Chondrocyte (in vitro differentiated cells): ENCODE results near the gene FBL. TPM values are rescaled to one million over a fixed set of nuclear protein-coding genes. Genes with fewer than 3 reads are reported as not detected.

Experiments
- DNase-seq: peaks from one replicate; pipeline ENCODE4 v3.0.0; 2021; ENCODE audit warnings: mixed read lengths, low spot score
- H3K27ac Mint-ChIP-seq: one replicate; pipeline ENCODE4 v1.8.0; 2021; ENCODE audit warnings: mild to moderate bottlenecking, moderate library complexity, mixed read lengths; ENCODE audit not compliant: unreplicated experiment
- H3K27me3 Mint-ChIP-seq: 2 replicates; pipeline ENCODE4 v1.8.0; 2021; ENCODE audit warnings: low read depth, mixed read lengths
- H3K36me3 Mint-ChIP-seq: 2 replicates; pipeline ENCODE4 v1.8.0; 2021; ENCODE audit warnings: low read depth, mixed read lengths
- H3K4me1 Mint-ChIP-seq: 2 replicates; pipeline ENCODE4 v1.8.0; 2021; ENCODE audit warnings: low read depth, mild to moderate bottlenecking, mixed read lengths
- H3K4me3 Mint-ChIP-seq: one replicate; pipeline ENCODE4 v1.8.0; 2021; ENCODE audit warnings: mild to moderate bottlenecking, moderate library complexity, mixed read lengths; ENCODE audit not compliant: unreplicated experiment
- H3K9me3 Mint-ChIP-seq: 2 replicates; pipeline ENCODE4 v1.8.0; 2021; ENCODE audit warnings: low read depth, mixed read lengths
- total RNA-seq: library from RNA; stranded (reverse); gene quantifications from 3 replicates; pipeline ENCODE4 v1.2.1, GENCODE V29; 2021
- TF ChIP-seq, protein P1 (sequence below): fragments of 200-600 bp; sonication (generic); IDR thresholded peaks from 2 replicates; pipeline ENCODE4 v1.5.0; 2021; ENCODE audit warnings: antibody characterized with exemption, mild to moderate bottlenecking, moderate library complexity

FBL gene
- total RNA-seq, 1 donor from 2014 or later = 104 TPM

DNA sequence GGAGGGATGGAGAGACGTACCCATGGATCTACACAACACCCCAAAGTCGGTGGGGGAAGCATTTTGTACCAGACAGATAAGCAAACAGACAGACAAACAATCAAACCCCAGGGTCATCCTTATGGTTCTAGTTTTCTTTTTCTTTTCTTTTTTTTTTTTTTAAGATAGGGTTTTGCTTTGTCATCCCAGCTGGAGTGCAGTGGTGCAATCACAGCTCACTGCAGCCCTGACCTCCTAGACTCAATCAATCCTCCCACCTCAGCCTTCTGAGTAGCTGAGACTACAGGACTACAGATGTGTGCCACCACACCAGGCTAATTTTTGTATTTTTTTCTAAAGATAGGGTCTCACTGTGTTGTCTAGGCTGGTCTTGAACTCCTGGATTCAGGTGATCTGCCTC, 17.9 kb upstream of the FBL start:
- Mint-ChIP-seq H3K27me3 (peaks cover 12% of the 10 kb centered on the region), H3K27ac (no peak overlapping the region), H3K36me3 (no peaks in the 10 kb centered on the region), H3K4me3 (no peak overlapping the region), H3K4me1 (no peaks in the 10 kb centered on the region), H3K9me3 (no peaks in the 10 kb centered on the region)
- TF ChIP-seq, protein P1, sequence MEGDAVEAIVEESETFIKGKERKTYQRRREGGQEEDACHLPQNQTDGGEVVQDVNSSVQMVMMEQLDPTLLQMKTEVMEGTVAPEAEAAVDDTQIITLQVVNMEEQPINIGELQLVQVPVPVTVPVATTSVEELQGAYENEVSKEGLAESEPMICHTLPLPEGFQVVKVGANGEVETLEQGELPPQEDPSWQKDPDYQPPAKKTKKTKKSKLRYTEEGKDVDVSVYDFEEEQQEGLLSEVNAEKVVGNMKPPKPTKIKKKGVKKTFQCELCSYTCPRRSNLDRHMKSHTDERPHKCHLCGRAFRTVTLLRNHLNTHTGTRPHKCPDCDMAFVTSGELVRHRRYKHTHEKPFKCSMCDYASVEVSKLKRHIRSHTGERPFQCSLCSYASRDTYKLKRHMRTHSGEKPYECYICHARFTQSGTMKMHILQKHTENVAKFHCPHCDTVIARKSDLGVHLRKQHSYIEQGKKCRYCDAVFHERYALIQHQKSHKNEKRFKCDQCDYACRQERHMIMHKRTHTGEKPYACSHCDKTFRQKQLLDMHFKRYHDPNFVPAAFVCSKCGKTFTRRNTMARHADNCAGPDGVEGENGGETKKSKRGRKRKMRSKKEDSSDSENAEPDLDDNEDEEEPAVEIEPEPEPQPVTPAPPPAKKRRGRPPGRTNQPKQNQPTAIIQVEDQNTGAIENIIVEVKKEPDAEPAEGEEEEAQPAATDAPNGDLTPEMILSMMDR = no peak
- no peak for DNase-seq

DNA sequence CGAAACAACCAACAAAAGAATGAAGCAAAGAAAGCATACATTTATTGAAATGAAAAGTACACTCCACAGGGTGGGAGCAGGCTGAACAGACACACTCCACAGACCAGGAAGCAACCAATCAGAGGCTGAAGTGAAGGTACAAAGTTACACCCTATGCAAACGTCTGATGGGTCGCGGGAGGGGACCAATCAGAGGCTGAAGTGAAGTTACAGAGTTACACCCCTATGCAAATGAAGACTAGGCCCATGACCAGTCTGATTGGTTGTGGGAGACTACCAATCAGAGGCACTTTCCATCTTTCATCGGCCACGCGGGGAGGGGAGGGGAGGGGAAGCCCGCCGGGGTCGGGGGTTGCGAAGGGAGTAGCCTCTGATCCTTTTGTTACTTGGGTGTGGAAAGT, 12.4 kb upstream of the FBL start:
- Mint-ChIP-seq H3K4me1 (no peaks in the 10 kb centered on the region), H3K27me3 (peaks cover 21% of the 10 kb centered on the region), H3K36me3 (no peaks in the 10 kb centered on the region), H3K27ac (no peak overlapping the region), H3K9me3 (peaks cover 4% of the 10 kb centered on the region), H3K4me3 (peak overlapping the region; percentile 60)
- no peak for DNase-seq
- TF ChIP-seq, protein P1 = no peak

DNA sequence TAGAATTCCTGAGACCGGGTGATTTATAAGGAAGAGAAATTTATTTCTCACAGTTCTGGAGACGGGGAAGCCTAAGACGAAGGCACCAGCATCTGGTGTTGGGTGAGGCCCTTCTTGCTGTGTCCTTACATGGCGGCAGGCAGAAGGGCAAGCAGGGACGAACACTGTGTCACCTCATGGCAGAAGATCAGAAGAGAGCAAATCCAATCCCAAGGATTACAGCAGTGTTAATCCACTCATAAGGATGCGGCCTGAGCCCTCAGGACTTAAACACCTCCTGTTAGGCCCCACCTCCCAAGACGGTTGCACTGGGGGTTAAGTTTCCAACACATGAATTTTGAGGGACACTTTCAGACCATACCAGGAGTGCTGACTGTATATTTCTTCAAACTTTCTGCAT, 6.7 kb upstream of the FBL start:
- no peak for DNase-seq
- TF ChIP-seq, protein P1 = no peak
- H3K27me3 Mint-ChIP-seq = peaks cover 8% of the 10 kb centered on the region
- H3K4me3 Mint-ChIP-seq = no peak overlapping the region
- no peak overlapping the region for H3K27ac Mint-ChIP-seq
- H3K4me1 Mint-ChIP-seq = no peaks in the 10 kb centered on the region
- peaks cover 3% of the 10 kb centered on the region for H3K36me3 Mint-ChIP-seq
- H3K9me3 Mint-ChIP-seq = no peaks in the 10 kb centered on the region

DNA sequence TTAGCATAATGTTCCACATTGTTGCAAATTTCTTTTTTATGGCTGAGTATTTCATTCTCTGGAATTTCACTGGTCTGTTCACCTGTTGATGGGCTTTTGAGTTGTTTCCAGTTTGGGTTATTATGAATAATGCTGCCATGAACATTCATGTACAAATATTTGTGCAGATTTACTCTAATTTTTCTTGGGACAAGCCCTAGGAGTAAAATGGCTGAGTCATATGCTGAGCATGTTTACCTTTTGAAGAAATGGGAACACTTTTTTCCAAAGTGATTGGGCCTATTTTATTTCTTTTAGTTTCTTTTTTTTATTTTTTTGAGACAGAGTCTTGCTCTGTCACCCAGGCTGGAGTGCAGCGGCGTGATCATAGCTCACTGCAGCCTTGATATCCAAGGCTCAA, 4.7 kb upstream of the FBL start:
- H3K4me1 Mint-ChIP-seq = peaks cover 13% of the 10 kb centered on the region
- TF ChIP-seq, protein P1 = no peak
- no peak overlapping the region for H3K4me3 Mint-ChIP-seq
- no peaks in the 10 kb centered on the region for H3K9me3 Mint-ChIP-seq
- DNase-seq = no peak
- peaks cover 8% of the 10 kb centered on the region for H3K27me3 Mint-ChIP-seq
- H3K27ac Mint-ChIP-seq = no peak overlapping the region
- H3K36me3 Mint-ChIP-seq = peaks cover 3% of the 10 kb centered on the region

DNA sequence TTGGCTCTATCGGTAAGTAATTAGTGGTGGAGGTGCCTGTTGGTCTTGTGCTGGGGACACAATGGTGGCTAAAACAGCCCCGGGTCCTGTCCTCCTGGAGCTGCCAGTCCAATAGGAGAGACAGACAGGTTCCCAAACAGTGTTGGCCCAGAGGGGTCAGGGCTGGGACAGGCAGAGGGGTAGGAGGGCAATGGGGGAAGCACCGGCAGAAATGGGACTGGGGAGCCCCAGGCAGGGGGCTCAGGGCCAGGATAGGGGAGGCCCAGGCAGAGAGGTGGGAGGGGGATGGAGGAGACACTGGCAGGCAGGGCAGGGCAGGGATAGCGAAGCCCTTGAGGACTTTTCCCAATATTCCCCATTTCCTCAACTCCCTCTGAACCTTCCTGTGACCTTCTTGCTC, 2.2 kb upstream of the FBL start:
- peaks cover 35% of the 10 kb centered on the region for H3K4me1 Mint-ChIP-seq
- H3K36me3 Mint-ChIP-seq = peaks cover 3% of the 10 kb centered on the region
- TF ChIP-seq, protein P1 = no peak
- no peak overlapping the region for H3K27ac Mint-ChIP-seq
- no peaks in the 10 kb centered on the region for H3K27me3 Mint-ChIP-seq
- H3K4me3 Mint-ChIP-seq = no peak overlapping the region
- DNase-seq = no peak
- H3K9me3 Mint-ChIP-seq = no peaks in the 10 kb centered on the region
